HG03095 (cell line): Measurements from ENCODE around the gene LGALS16.
"Not testable (repeated sequence)": the region's sequence is repeated elsewhere in the genome, so short reads cannot be mapped to it uniquely, and the experiment has no call there.

ENCODE experiments used
- ATAC-seq: cut with Tn5 transposase; IDR thresholded peaks from one replicate; pipeline ENCODE4 v1.9.1; 2021; ENCODE audit warnings: moderate library complexity; ENCODE audit not compliant: unreplicated experiment

Gene LGALS16, protein sequence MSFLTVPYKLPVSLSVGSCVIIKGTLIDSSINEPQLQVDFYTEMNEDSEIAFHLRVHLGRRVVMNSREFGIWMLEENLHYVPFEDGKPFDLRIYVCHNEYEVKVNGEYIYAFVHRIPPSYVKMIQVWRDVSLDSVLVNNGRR

DNA sequence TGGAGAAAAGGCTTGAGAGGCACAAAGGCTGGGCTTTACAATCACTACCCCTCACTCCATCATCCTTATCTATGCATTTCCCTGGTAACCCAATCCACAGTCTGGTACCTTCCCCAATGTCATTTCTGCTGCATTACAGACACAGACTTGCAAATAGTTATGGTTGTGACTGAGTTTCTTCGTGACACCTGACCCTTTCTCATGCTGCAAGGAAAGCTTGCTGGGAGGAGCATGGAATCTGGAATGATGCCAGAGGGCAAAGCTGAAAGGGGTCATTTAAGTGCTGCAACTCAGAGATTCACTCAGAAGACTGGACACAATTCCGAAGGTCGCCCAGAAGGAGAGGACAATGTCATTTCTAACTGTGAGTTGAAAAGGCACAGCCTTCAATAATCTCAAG, at the start of gene LGALS16:
LGALS16 (plus strand) TSS at position 301 of the 400 bp plus-strand sequence; CDS start at position 350, 49 bp downstream.
- ATAC-seq = no peak

DNA sequence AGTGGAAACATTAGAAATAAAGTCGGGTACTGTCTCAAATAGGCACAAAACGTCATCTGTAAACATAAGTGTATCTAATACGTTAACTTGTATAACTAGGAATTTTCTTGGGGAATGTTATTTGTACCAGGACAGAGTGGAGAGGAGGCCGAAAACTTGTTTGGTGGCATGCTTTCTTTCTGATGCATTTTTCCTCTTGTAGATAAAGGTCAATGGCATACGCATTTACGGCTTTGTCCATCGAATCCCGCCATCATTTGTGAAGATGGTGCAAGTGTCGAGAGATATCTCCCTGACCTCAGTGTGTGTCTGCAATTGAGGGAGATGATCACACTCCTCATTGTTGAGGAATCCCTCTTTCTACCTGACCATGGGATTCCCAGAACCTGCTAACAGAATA, 48.7 kb upstream of the LGALS16 start:
- ATAC-seq = no peak

DNA sequence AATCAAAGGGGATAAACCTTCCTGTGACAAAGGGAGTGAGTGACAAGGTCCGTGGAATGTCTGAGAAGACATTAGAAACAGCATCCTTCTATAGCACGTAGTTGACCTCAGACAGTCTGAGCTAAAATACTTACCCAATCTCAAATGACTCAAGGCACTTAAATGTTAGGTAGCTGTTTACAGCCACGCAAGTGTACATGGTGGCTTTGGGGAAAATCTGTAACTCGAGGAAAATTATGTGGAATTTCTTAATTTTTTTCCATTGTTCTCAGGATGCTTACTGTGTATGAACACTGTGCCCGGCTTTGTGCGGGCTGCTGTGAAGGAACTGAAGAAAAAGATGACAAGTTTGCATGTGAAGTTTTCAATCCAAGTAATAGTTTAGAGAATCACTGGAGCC, 48.2 kb upstream of the LGALS16 start:
- no peak for ATAC-seq

DNA sequence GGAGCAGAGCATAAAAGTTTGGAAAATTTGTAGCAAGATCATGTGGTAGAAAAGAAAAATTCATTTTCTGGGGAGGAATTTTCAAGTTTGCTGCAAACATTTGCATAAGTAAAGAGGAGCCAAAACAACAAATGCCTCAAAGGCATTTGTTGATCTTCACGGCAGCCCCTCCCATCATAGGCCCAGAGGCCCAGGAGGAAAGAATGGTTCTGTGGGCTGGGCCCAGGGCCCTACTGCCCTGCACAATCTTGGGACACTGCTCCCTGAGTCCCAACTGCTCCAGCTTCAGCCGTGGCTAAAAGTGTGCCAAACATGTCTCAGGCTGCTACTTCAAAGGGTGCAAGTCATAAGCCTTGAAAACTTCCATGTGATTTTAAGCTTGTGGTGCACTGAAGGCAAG, 42.1 kb upstream of the LGALS16 start:
- no peak for ATAC-seq

DNA sequence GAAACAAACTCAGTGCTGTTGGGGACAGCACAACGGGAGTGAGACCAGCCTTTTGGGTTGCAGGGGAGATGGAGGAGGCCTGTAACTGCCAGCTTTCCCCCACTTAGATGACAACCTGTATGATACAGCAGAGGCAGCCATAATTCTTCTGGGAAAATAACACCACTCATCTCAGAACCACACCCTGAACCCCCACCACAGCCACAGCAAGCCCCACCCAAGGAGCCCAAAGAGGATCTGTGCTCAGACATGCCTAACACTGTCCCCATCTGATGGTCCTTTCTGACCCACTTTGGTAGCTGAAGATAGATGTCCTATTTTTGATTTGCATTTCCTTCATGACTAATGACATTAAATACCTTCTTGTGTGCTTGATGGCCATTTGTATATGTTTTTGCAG, 38.0 kb upstream of the LGALS16 start:
- no peak for ATAC-seq

DNA sequence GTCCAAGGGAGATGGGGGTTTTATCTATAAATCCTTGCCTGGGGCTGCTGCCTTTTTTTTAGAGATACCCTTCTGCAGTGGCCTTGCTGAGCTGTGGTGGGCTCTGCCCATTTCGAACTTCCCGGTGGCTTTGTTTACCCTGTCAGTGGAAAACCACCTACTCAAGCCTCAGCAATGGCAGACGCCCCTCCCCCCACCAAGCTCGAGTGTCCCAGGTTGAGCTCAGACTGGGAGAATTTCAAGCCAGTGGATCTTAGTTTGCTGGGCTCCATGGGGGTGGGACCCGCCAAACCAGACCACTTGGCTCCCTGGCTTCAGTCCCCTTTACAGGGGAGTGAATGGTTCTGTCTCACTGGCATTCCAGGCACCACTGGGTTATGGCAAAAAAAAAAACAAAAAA, 31.8 kb upstream of the LGALS16 start:
- ATAC-seq = no peak

DNA sequence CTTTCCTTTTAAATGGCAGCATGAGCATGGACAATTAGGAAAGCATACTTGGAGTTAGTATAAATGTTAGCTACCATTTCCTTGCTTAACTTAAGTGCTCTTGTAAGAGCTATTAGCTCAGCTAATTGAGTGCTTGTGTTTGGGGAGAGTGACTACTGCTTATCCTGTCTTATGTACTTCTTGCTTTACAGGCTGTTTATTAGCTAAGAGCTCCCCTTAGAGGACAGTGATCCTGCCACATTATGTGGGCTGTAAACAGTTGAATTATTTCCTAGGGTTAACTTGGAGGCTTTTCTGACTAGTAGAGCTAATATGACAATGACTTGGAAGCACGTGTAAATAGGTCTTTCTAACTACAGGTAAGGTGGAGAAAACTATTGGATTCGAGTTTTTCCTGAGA, 28.1 kb upstream of the LGALS16 start:
- ATAC-seq = not testable (repeated sequence)

DNA sequence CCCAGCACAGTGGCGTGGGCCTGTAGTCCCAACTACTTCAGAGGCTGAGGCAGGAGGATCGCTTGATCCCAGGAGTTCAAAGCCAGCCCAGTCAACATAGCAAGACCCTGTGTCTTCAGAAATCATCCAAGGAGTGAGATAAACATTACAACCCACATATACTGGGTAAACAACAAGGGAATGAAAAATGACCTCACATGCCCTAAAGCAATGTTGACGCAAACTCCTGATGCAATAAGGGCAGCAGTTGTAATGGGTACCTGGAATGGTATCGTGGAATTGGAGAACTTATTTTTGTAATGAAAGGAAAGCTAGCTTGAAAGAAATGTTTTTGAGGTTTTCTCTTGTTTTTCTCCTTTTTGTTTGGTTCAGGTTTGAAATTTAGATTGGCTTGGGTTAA, 24.5 kb upstream of the LGALS16 start:
- no peak for ATAC-seq

DNA sequence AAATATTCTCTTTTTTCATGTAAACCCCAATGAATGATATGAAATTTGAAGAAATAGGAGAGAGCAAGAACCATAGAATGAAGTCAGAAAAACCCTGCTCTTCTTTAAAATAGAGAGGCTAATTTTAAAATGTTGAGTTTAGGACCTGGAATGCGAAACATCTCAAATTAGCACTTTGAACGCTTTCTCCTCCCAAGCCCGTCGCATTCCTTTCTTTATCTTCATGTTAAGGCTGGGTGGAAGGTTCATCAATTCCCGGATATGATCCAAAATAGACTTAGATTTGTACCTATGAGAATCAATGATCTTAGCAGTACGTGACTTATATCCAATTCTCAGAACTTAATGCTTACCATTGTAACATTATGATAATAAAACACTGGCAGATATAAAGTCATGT, 24.1 kb upstream of the LGALS16 start:
- ATAC-seq = no peak

DNA sequence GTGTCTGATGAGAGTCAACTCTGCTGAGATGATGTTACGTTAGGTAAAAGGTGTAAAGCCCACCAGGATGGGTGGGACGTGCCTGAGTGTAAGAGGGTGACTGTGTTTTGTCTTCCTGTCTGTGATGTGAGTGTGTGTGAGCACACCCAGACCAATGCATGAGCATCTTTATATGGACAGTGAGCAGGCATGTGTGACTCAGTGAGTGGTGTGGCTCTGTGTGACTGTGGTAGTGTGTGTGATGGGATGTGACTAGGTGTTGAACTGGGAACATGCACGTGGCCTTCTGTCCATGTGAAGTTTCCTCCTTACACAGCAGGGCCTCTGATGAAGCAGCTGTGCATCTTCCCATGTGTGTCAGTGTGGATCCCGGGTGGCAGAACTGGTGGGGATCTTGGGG, 17.8 kb upstream of the LGALS16 start:
- ATAC-seq = no peak

DNA sequence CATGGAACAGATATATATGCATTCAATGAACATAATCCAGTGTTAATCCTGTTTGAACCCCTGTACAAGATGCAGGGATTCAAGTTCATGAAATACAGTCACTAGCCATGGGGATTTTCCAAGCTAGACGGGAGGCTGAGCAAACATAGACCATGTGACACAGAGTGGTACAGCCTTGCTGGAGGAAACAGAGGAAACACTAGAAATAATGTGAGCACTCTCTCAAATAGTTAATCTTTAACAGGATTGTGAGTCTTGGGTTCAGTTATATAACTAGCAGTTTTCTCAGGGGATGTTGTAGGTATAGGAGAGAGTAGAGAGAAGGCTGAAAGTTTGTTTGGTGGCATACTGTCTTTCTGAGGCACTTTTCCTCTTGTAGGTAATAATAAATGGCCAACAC, 13.9 kb upstream of the LGALS16 start:
- ATAC-seq = no peak

DNA sequence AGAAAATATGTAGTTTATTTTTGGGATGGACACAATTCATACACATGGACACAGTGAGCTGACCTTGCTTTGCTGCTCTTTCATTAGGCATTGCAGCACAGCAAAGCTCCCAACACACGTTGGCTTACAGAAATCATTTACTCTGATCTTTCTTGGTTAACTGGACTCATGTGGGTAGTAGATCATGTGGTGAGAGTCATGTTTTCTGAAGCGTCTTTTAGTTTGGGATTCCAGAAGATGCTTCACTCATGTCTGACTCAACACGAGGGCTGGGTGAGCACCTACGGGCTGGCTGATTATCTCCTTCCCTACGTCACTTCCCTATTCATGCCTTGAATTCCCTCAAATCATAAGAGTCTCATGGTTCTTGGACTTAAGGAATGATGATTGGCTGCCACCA, 12.1 kb upstream of the LGALS16 start:
- no peak for ATAC-seq

DNA sequence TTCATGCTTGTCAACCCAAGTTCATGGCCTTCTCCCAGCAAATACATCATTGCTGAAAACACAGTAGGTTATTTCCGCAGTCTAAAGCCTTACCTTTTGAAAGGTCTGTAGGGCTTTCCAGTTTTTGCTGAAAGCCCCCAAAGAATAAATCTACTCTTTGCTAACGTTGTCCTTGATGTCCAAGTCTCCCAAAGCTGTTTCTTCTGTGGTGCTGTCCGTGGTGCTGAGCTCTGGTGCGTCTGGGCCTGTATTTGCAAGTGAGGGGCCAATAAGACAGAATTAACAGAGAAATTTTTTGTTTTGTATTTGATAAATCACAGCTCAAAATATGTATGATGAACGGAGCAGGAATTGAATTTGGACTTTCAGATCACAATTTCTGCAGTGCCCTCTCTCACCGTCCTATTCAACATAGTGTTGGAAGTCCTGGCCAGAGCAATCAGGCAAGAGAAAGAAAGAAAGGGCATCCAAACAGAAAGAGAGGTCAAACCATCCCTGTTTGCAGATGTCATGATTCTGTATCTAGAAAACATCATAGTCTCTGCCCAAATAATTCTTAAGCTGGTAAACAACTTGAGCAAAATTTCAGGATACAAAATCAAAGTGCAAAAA, 9.8 kb upstream of the LGALS16 start:
- no peak for ATAC-seq

DNA sequence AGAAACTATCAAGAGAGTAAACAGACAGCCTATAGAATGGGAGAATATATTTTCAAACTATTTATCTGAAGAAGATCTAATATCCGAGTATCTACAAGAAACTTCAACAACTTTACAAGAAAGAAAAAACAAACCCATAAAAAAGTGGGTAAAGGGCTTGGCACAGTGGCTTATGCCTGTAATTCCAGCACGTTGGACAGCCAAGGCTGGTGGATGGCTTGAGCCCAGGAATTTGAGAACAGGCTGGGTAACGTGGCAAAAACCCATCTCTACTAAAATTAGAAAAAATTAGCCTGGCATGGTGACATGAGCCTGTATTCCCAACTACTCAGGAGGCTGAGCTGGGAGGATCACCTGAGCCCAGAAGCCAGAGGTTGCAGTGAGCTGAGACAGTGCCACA, 7.8 kb upstream of the LGALS16 start:
- ATAC-seq = no peak

DNA sequence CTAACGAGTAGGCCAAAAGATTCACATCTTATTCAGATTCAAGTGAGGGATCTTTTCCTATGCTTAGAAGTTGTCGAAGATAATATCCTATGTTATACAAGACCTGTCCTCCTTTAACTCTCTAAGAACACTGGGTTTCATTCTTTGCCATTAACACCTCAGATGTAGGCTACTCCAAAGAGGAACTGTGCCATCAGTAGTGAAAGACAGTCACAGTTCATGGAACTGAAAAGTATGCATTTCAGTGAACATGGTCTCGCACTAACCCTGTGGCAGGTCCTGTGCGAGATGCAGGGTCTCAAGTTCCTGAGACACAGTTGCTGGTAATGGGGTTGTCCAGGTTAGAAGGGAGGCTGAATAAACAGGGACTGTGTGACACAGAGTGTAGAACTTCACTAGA, 4.1 kb downstream of the LGALS16 start:
- no peak for ATAC-seq

DNA sequence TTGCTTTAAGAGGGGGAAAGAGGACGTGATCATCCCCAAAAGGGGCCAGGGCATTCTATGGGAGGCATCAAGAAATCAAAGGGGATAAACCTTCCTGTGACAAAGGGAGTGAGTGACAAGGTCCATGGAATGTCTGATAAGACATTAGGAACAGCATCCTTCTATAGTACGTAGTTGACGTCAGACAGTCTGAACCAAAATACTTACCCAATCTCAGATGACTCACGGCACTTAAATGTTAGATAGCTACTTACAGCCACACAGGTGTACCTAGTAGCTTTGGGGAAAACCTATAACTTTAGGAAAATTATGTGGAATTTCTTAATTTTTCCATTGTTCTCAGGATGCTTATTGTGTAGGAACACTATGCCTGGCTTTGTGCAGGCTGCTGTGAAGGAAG, 4.9 kb downstream of the LGALS16 start:
- ATAC-seq = no peak

DNA sequence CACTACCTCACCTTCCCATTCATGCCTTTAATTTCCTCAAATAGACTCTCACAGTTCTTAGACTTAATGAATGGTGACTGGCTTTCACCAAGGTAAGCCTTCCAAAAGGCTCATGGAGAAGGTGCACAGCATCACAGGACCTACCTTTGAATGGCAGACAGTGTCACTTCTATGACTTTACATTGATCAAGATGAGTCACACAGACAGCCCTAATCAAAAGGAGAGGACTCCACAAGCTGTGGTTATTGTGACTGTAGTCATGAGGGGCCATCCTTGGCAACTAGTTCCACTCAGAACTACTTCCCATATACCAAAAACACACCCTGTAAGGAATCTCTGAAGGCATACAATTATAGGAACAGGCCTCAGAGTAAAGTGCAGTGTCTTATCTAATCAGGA, 5.9 kb downstream of the LGALS16 start:
- no peak for ATAC-seq

DNA sequence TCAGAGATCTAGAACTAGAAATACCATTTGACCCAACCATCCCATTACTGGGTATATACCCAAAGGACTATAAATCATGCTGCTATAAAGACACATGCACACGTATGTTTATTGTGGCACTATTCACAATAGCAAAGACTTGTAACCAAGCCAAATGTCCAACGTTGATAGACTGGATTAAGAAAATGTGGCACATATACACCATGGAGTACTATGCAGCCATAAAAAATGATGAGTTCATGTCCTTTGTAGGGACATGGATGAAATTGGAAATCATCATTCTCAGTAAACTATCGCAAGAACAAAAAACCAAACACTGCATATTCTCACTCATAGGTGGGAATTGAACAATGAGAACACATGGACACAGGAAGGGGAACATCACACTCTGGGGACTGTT, 14.1 kb downstream of the LGALS16 start:
- not testable (repeated sequence) for ATAC-seq

DNA sequence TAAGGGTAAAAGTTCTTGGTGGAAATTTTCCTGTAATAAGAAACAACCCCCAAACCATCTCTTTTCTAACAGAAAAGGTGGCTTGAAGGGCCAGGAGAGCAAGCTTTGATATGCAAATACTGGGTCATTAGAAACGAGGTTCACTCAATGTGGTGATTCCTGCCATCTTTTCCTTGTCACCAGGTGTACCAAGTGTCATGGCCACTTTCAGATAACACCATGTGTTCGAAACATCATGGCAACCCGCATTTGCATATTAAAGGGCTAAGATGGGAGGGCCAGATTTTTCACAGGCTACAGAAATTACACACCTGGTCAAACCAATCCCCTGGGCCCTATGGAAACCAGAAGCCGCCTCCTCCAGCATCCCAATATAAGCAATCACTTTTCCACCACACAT, 15.3 kb downstream of the LGALS16 start:
- ATAC-seq = no peak

DNA sequence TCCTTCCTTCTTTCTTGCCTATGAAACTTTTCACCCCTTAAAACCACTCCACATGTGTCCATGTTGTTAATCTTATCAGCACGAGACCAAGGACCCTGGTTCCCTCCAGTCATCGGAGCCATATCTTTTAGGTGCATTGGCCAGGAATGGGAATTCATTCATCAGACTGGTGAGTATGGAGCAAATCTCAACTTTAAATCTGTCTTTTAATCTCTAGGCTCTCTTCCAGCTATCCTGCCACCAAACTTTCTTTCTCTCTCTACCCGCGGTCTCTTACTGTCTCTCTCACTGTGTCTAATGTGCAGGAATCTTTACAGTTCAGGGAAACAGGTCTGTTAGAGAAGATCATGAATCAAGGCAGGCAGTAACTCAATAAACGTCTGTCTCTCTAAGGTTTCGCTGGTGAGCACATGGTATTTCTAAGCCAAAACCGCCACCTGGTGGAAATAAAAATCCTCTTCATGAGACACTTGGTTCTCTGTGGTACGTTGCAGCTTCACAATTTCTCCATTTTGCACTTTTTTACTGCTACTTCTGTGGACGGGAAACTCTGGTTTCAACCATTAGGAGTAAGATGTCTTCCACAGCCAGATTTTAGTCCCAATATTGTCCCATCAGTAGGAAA, 16.1 kb downstream of the LGALS16 start:
- no peak for ATAC-seq

DNA sequence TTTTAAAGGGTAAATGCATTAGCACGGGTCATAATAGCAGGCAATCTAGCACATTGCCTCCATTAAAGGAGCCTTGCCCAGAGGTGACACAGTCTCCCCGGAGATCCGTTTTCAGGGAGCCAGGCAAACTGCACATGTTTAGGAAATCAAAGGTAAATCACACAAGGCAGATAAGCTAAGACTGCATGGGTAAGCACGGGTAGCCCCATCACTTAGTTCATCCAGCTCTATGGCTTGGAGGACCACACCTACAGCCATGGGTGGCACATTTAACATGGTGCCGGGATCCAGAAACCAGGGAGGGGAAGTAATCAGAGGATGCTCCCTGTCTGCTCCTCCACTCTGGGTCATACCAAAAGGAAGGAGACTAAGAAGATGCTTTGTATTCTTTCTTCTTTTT, 16.8 kb downstream of the LGALS16 start:
- no peak for ATAC-seq

DNA sequence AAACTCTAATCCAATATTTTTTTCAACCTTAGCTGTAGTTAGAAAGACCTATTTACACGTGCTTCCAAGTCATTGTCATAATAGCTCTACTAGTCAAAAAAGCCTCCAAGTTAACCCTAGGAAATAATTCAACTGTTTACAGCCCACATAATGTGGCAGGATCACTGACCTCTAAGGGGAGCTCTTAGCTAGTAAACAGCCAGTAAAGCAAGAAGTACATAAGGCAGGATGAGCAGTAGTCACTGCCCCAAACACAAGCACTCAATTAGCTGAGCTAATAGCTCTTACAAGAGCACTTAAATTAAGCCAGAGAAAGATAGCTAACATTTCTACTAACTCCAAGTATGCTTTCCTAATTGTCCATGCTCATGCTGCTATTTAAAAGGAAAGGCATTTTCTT, 18.1 kb downstream of the LGALS16 start:
- ATAC-seq = not testable (repeated sequence)

DNA sequence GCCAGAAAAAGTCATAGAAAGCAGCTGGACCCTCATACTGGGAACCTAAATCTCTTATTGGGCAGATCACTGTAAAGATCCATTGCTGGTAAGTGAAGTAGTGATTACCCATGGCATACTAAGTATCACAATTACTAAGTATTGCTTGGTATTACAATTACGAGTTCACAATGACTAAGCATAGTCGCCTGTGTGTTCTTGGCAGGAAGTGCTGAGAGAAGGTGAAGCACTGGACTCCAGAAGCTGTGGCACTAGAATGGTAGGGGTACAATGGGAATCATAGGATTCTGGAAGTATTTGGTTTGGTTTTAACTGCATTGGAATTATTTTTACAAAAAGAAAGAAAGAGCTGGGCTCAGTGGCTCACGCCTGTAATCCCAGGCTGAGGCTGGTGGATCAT, 20.3 kb downstream of the LGALS16 start:
- no peak for ATAC-seq
